Mammary epithelial cell (primary cell): Measurements from ENCODE around the gene TBC1D14.
"Not testable (repeated sequence)": the region's sequence is repeated elsewhere in the genome, so short reads cannot be mapped to it uniquely, and the experiment has no call there.

Experiments used
- CTCF ChIP-seq, 2 donors: IDR thresholded peaks in 1 of 2; conservative IDR thresholded peaks in 1 of 2; 2 replicates each; pipeline ENCODE4 v1.5.1; 2011 to 2012; ENCODE audit warnings: inconsistent platforms in 2 of 2, low read length in 2 of 2, mild to moderate bottlenecking in 2 of 2, control low read depth in 1 of 2, low read depth in 1 of 2; ENCODE audit not compliant: insufficient read depth in 1 of 2; ENCODE audit errors: extremely low read depth in 1 of 2
- EZH2 ChIP-seq: IDR thresholded peaks from 2 replicates; pipeline ENCODE4 v1.6.1; 2012; ENCODE audit warnings: low read length, inconsistent platforms, borderline replicate concordance

- not testable (repeated sequence) for TF ChIP-seq CTCF (conservative IDR thresholded peaks at IDR 0.05 in 1 of 2, IDR thresholded peaks at IDR 0.05 in 1 of 2; ENCODE audit: extremely low read depth in 1 of 2, insufficient read depth in 1 of 2, low read depth in 1 of 2, low read length in 2 of 2); EZH2
These were observed 18.7 kb upstream of the TBC1D14 start for GRCh38 chr4:6890971-6891370.
